Measurements from ENCODE around the gene PROP1.

DNA sequence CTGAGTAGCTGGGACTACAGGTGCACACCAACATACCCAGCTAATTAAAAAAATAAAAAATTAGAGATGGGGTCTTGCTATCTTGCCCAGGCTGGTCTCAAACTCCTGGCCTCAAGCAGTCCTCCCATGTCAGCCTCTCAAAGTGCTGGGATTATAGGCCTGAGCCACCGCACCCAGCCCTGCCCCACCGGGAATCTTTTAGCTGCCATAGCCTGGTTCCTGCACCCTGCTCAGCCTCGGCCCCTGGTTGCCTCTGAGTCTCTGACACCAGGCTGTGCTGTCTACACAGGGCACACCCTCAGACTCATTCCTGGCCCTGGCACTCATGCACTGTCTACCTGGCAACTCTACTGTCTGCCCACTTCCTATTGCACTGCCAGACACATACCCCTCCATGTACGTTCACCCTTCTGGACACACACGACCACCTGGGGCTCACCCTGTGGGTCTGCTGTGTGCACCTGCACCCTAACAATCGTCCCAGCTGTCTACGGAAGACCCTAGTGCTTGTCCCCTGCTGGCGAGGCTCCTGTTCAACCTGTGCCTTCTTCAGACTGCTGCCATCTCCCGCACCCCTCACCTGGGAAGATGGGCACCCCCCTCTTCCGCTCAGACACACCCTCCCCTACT, 1.4 kb downstream of the PROP1 start:
- TF ChIP-seq, protein P1, sequence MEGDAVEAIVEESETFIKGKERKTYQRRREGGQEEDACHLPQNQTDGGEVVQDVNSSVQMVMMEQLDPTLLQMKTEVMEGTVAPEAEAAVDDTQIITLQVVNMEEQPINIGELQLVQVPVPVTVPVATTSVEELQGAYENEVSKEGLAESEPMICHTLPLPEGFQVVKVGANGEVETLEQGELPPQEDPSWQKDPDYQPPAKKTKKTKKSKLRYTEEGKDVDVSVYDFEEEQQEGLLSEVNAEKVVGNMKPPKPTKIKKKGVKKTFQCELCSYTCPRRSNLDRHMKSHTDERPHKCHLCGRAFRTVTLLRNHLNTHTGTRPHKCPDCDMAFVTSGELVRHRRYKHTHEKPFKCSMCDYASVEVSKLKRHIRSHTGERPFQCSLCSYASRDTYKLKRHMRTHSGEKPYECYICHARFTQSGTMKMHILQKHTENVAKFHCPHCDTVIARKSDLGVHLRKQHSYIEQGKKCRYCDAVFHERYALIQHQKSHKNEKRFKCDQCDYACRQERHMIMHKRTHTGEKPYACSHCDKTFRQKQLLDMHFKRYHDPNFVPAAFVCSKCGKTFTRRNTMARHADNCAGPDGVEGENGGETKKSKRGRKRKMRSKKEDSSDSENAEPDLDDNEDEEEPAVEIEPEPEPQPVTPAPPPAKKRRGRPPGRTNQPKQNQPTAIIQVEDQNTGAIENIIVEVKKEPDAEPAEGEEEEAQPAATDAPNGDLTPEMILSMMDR (IDR thresholded peaks at IDR 0.05; ENCODE audit: insufficient read depth, low read length, poor library complexity, severe bottlenecking): no peak
- TF ChIP-seq EZH2phosphoT487 (conservative IDR thresholded peaks at IDR 0.05; ENCODE audit: low read length): no peak

All from SU-DHL-6 (cell line).